ENCODE measurements around the gene MAPK1.
A peak's percentile ranks its signal among the peaks of the same experiment; 100 is the strongest.
"Not testable (repeated sequence)": the region's sequence is repeated elsewhere in the genome, so short reads cannot be mapped to it uniquely, and the experiment has no call there.

MAPK1 gene

GRCh38 chr22:21818487-21819182 lies 48.8 kb downstream of the MAPK1 start:
- DNase-seq = no peak

- not testable (repeated sequence) for DNase-seq
Observed at GRCh38 chr22:21817497-21817853, 50.0 kb downstream of the MAPK1 start.

- DNase-seq = peak in 1 of 2 experiments; percentile 13
Observed at GRCh38 chr22:21816787-21817496, 50.5 kb downstream of the MAPK1 start.

- no peak for DNase-seq
Observed at GRCh38 chr22:21816472-21816786, 51.0 kb downstream of the MAPK1 start.

GRCh38 chr22:21815958-21816357 lies 51.5 kb downstream of the MAPK1 start:
- DNase-seq = no peak

- no peak for DNase-seq
Observed at GRCh38 chr22:21815357-21815756, 52.1 kb downstream of the MAPK1 start.

- DNase-seq = no peak
Observed at GRCh38 chr22:21811982-21812381, 55.5 kb downstream of the MAPK1 start.

- no peak for DNase-seq
Observed at GRCh38 chr22:21807544-21808529, 59.6 kb downstream of the MAPK1 start.

- not testable (repeated sequence) for DNase-seq
Observed at GRCh38 chr22:21805325-21805724, 62.1 kb downstream of the MAPK1 start.

- no peak for DNase-seq
Observed at GRCh38 chr22:21803811-21804249, 63.6 kb downstream of the MAPK1 start.

GRCh38 chr22:21802673-21803072 lies 64.8 kb downstream of the MAPK1 start:
- no peak for DNase-seq

- no peak for DNase-seq
Observed at GRCh38 chr22:21802056-21802455, 65.4 kb downstream of the MAPK1 start.

GRCh38 chr22:21801304-21801644 lies 66.2 kb downstream of the MAPK1 start:
- not testable (repeated sequence) for DNase-seq

- no peak for DNase-seq
Observed at GRCh38 chr22:21800552-21801303, 66.7 kb downstream of the MAPK1 start.

GRCh38 chr22:21797444-21798221 lies 69.8 kb downstream of the MAPK1 start:
- no peak for DNase-seq

- no peak for DNase-seq
Observed at GRCh38 chr22:21796863-21797262, 70.6 kb downstream of the MAPK1 start.

GRCh38 chr22:21796231-21796630 lies 71.2 kb downstream of the MAPK1 start:
- no peak for DNase-seq

- not testable (repeated sequence) for DNase-seq
Observed at GRCh38 chr22:21793716-21794115, 73.7 kb downstream of the MAPK1 start.

GRCh38 chr22:21791635-21792625 lies 75.5 kb downstream of the MAPK1 start:
- DNase-seq = peak; percentile 46 to 66

- DNase-seq = peak; percentile 20 to 29
Observed at GRCh38 chr22:21790849-21791610, 76.4 kb downstream of the MAPK1 start.

All from activated CD4-positive, alpha-beta T cell treated with anti-CD3 and anti-CD28 coated beads, Interleukin-2, amount 50 U/mL, for 48 hours (primary cell).